Measurements from ENCODE around the gene ZNF574.

Gene ZNF574

DNA sequence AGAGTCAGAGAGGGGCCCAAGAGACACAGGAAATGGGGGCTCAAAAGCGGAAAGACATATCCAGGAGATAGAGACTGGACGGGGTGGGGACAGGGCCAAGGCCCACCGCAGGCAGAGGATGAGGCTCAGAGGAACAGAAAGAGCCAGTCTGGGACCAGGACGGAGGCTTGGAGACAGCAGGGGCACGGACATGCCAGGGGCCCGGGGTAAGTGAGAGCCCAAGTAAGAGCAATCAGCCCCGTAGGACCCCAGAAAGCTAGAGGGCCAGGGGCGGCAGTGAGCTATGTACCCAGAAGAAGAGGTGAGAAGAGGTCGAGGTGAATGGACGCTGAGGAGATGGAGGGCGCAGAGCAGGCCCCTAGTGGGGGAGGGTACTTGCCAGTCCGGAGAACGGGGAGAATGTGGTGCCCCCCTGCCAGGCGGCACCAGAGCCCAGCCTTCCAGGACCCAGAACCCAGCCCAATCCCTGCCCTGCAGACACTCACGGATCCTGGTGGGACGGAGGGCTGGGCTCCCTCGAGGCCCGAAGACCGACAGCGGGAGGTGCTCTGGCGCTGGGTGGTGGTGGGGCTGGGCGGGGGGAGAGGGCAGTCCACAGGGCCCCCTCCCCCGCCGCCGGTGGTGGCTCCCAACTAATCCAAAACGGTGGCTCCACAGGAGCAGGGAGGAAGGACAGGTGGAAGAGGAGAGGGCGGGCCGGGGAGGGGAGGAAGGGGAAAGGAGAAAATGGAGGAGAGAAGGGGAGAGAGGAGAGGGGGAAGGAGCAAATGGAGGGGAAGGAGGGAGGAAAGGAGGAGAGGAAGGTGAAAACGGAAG, 7.0 kb upstream of the ZNF574 start:
- no peaks in the 10 kb centered on the region for H3K9me3 ChIP-seq (ENCODE audit: control insufficient read depth in 2 of 2, low read length in 2 of 2)
- H3K27ac ChIP-seq (ENCODE audit: low read depth in 2 of 2, low read length in 2 of 2): no peak overlapping the region
- peaks cover 11 to 19% of the 10 kb centered on the region in 2 donors for H3K27me3 ChIP-seq (ENCODE audit: control insufficient read depth in 2 of 2, insufficient read depth in 2 of 2, low read length in 2 of 2)
- peak overlapping the region in 1 of 2 donors; percentile 31 for H3K4me3 ChIP-seq (ENCODE audit: low read length in 2 of 2)
- no peaks in the 10 kb centered on the region for H3K4me1 ChIP-seq (ENCODE audit: control insufficient read depth in 2 of 2, insufficient read depth in 2 of 2, low read length in 2 of 2)
- no peaks in the 10 kb centered on the region for H3K36me3 ChIP-seq (ENCODE audit: control insufficient read depth in 2 of 2, insufficient read depth in 2 of 2, low read length in 2 of 2)
- H3K9ac ChIP-seq (ENCODE audit: low read depth in 1 of 2, low read length in 2 of 2): no peak overlapping the region

DNA sequence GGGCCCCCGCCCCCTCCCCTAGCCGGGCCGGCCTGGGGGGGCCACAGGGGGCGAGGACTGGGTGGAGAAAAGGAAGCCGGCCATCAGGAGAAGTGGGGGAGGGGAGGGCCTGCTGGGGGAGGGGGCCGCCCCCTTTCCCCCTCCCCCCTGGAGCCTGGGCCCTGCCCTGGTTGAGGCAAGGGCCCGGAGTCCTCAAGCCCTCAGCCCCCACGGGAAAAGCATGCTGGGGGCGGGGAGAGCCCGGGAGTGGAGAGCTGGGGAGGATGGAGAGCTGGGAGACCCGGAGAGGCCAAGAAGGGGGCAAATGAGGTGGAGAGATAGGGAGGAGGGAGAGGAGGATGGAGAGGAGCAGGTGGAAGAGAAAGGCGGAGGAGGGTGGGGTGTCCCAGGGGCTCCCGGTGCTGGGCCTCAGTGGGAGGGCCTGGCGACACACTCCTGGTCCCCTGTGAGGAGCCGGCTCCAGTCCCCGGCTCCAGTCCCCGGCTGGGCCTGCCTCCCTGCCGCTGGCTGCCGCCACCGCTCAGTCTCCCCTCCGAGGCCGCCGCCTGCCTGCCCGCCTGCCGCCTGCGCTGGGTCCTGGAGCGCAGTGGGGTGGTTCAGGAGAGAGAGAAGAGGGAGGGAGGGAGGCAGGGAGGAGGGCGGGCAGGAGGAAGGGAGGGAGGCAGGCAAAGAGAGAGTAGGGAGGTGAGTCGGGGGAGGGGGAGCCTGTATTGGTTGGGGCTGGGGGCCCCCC, 6.2 kb upstream of the ZNF574 start, which contains the start of gene GRIK5:
Gene GRIK5 (minus strand): TSS at position 588 of the 733 bp plus-strand sequence. CDS start 4,436 bp downstream, outside the sequence.
- Histone ChIP-seq H3K4me3 (ENCODE audit: low read length in 2 of 2) (peak within 1 kb of the TSS in 1 of 2 donors; percentile 37), H3K36me3 (ENCODE audit: control insufficient read depth in 2 of 2, insufficient read depth in 2 of 2, low read length in 2 of 2) (no peaks in the 10 kb centered on the region), H3K27ac (ENCODE audit: low read depth in 2 of 2, low read length in 2 of 2) (no peak within 1 kb of the TSS), H3K4me1 (ENCODE audit: control insufficient read depth in 2 of 2, insufficient read depth in 2 of 2, low read length in 2 of 2) (peaks cover 0 to 1% of the 10 kb centered on the region in 2 donors), H3K27me3 (ENCODE audit: control insufficient read depth in 2 of 2, insufficient read depth in 2 of 2, low read length in 2 of 2) (peaks cover 11 to 19% of the 10 kb centered on the region in 2 donors), H3K9me3 (ENCODE audit: control insufficient read depth in 2 of 2, low read length in 2 of 2) (no peaks in the 10 kb centered on the region), H3K9ac (ENCODE audit: low read depth in 1 of 2, low read length in 2 of 2) (no peak within 1 kb of the TSS)

DNA sequence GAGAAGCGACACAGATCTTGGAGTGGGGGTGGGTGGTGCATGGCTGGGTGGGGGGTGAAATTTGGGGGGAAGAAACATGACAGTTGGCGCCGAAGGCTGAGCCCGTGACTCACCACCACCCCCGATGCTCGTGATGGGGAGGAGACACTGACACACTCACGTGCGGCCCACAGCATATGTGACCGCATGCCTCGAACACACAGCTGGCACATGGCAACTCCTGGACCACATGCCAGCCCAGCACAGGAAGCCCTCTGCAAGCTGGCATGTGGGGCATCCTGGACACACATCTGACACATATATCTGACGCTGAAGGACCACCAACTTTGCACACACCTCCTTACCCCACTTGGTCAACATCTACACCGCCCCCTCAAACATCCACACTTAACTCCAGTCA, 4.7 kb upstream of the ZNF574 start:
- H3K36me3 ChIP-seq (ENCODE audit: control insufficient read depth in 2 of 2, insufficient read depth in 2 of 2, low read length in 2 of 2): no peaks in the 10 kb centered on the region
- peaks cover 5 to 7% of the 10 kb centered on the region in 2 donors for H3K4me1 ChIP-seq (ENCODE audit: control insufficient read depth in 2 of 2, insufficient read depth in 2 of 2, low read length in 2 of 2)
- H3K9me3 ChIP-seq (ENCODE audit: control insufficient read depth in 2 of 2, low read length in 2 of 2): no peaks in the 10 kb centered on the region
- H3K27me3 ChIP-seq (ENCODE audit: control insufficient read depth in 2 of 2, insufficient read depth in 2 of 2, low read length in 2 of 2): peaks cover 11 to 19% of the 10 kb centered on the region in 2 donors
- H3K4me3 ChIP-seq (ENCODE audit: low read length in 2 of 2): no peak overlapping the region
- no peak overlapping the region for H3K9ac ChIP-seq (ENCODE audit: low read depth in 1 of 2, low read length in 2 of 2)
- H3K27ac ChIP-seq (ENCODE audit: low read depth in 2 of 2, low read length in 2 of 2): no peak overlapping the region

DNA sequence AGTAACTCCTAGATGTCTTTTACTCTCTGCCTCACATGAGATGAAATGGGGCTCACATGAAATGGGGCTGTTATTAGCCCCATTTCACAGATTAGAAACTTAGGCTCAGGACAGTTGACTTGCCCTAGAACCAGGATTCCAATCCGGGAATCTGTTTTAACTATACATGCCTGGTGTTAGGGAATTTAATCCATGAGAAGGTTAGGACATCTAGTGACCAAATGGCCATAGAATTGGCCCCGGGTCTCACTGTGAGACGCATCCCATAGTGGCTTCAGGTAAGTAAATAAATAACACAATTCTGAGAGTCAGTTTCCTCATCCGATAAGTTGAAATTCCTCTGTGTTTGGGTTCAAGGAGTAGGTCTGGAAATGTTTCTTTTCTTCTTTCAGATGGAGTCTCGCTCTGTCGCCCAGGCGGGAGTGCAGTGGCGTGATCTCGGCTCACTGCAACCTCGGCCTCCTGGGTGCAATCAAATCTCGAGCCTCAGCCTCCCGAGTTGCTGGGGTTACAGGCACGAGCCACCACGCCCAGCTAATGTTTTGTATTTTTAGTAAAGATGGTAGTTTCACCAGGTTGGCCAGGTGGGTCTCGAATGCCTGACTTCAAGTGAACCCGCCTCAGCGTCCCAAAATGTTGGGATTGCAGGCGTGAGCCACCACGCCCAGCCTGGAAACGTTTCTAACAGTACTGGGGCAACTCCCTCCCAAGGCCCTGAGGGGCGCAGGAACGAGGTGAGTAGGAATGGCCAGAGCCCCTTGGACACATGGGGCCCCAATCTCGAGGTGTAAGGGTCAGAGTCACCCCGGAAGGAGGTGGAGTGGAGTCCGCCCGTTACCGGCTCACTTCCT, 1.2 kb upstream of the ZNF574 start:
- Histone ChIP-seq H3K27ac (ENCODE audit: low read depth in 2 of 2, low read length in 2 of 2) (peak overlapping the region; percentile 91 to 95), H3K9me3 (ENCODE audit: control insufficient read depth in 2 of 2, low read length in 2 of 2) (no peaks in the 10 kb centered on the region), H3K36me3 (ENCODE audit: control insufficient read depth in 2 of 2, insufficient read depth in 2 of 2, low read length in 2 of 2) (peaks cover 13 to 17% of the 10 kb centered on the region in 2 donors), H3K27me3 (ENCODE audit: control insufficient read depth in 2 of 2, insufficient read depth in 2 of 2, low read length in 2 of 2) (no peaks in the 10 kb centered on the region), H3K4me1 (ENCODE audit: control insufficient read depth in 2 of 2, insufficient read depth in 2 of 2, low read length in 2 of 2) (peaks cover 22% of the 10 kb centered on the region in 2 donors), H3K9ac (ENCODE audit: low read depth in 1 of 2, low read length in 2 of 2) (peak overlapping the region; percentile 90 to 91), H3K4me3 (ENCODE audit: low read length in 2 of 2) (peak overlapping the region; percentile 85 to 92)

DNA sequence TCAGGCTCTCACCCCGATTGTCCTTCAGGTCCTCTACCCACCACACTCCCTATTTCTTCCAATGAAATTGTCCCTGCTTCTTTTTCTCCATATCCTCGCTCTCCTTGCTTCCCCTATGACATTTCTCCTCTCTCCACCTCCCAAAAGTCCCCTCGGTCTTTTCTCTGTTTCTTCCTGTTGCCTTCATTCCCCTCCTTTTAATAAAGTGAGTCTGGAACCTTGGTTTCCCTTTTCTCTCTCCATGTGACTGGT, 676 bp upstream of the ZNF574 start:
- peak overlapping the region; percentile 85 to 92 for H3K4me3 ChIP-seq (ENCODE audit: low read length in 2 of 2)
- H3K27me3 ChIP-seq (ENCODE audit: control insufficient read depth in 2 of 2, insufficient read depth in 2 of 2, low read length in 2 of 2): no peaks in the 10 kb centered on the region
- H3K27ac ChIP-seq (ENCODE audit: low read depth in 2 of 2, low read length in 2 of 2): peak overlapping the region; percentile 91 to 95
- H3K9me3 ChIP-seq (ENCODE audit: control insufficient read depth in 2 of 2, low read length in 2 of 2): no peaks in the 10 kb centered on the region
- peaks cover 22% of the 10 kb centered on the region in 2 donors for H3K4me1 ChIP-seq (ENCODE audit: control insufficient read depth in 2 of 2, insufficient read depth in 2 of 2, low read length in 2 of 2)
- peaks cover 18 to 21% of the 10 kb centered on the region in 2 donors for H3K36me3 ChIP-seq (ENCODE audit: control insufficient read depth in 2 of 2, insufficient read depth in 2 of 2, low read length in 2 of 2)
- H3K9ac ChIP-seq (ENCODE audit: low read depth in 1 of 2, low read length in 2 of 2): peak overlapping the region; percentile 90 to 91

DNA sequence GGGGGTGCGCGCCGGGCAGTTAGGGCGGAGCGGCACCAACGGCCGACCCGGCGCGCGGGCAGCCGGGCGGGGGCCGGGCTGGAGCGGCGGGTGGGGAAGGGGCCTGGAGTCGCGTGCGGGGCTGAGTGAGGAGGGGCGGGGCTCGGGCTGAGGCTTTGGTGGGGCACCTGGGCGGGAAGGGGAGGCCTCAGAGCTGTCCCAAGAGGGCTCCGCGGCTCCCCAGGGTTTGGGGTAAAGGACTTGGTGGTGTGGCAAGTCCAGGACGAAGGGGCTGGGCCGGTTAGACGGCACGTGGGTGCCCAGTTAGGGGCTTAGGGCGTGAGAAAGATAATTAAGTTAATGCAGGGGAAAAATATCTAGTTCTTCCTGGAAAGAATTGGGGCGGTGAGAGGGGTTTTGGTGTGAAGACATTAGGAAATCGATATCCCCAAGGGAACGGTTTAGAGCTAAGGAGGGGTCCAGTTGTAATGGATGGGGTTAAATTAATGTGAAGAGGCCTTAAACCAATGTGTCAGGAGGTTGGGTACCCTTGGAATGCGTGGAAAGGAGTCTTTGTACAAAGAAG, 496 bp downstream of the ZNF574 start:
- H3K27ac ChIP-seq (ENCODE audit: low read depth in 2 of 2, low read length in 2 of 2): peak overlapping the region; percentile 87 to 91
- peaks cover 30 to 33% of the 10 kb centered on the region in 2 donors for H3K36me3 ChIP-seq (ENCODE audit: control insufficient read depth in 2 of 2, insufficient read depth in 2 of 2, low read length in 2 of 2)
- no peaks in the 10 kb centered on the region for H3K27me3 ChIP-seq (ENCODE audit: control insufficient read depth in 2 of 2, insufficient read depth in 2 of 2, low read length in 2 of 2)
- no peaks in the 10 kb centered on the region for H3K9me3 ChIP-seq (ENCODE audit: control insufficient read depth in 2 of 2, low read length in 2 of 2)
- peak overlapping the region; percentile 85 to 92 for H3K4me3 ChIP-seq (ENCODE audit: low read length in 2 of 2)
- H3K4me1 ChIP-seq (ENCODE audit: control insufficient read depth in 2 of 2, insufficient read depth in 2 of 2, low read length in 2 of 2): peaks cover 28 to 29% of the 10 kb centered on the region in 2 donors
- H3K9ac ChIP-seq (ENCODE audit: low read depth in 1 of 2, low read length in 2 of 2): peak overlapping the region; percentile 79 to 80

DNA sequence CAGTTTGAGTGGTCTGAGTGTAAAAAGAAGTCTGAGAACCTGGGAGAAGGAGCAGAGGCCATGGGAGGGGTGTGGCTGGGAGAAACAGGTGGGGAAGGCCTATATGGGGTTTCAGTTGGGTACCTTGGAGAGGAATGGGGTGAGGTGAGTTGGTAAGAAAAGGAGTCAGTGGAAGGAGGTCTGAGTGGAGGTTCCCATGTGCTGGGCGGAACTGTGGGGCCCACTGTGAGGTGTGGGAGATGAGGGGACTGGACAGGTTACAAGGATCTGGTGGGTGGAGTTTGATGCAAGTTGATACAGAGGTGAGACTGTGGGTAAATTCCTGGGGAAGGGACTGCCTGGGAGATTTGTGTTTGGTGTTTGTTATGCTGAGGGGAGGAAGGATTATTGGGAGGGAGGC, 2.1 kb downstream of the ZNF574 start:
- H3K4me3 ChIP-seq (ENCODE audit: low read length in 2 of 2): no peak overlapping the region
- no peak overlapping the region for H3K27ac ChIP-seq (ENCODE audit: low read depth in 2 of 2, low read length in 2 of 2)
- peaks cover 32 to 34% of the 10 kb centered on the region in 2 donors for H3K4me1 ChIP-seq (ENCODE audit: control insufficient read depth in 2 of 2, insufficient read depth in 2 of 2, low read length in 2 of 2)
- no peak overlapping the region for H3K9ac ChIP-seq (ENCODE audit: low read depth in 1 of 2, low read length in 2 of 2)
- H3K27me3 ChIP-seq (ENCODE audit: control insufficient read depth in 2 of 2, insufficient read depth in 2 of 2, low read length in 2 of 2): no peaks in the 10 kb centered on the region
- H3K36me3 ChIP-seq (ENCODE audit: control insufficient read depth in 2 of 2, insufficient read depth in 2 of 2, low read length in 2 of 2): peaks cover 30 to 33% of the 10 kb centered on the region in 2 donors
- H3K9me3 ChIP-seq (ENCODE audit: control insufficient read depth in 2 of 2, low read length in 2 of 2): no peaks in the 10 kb centered on the region

DNA sequence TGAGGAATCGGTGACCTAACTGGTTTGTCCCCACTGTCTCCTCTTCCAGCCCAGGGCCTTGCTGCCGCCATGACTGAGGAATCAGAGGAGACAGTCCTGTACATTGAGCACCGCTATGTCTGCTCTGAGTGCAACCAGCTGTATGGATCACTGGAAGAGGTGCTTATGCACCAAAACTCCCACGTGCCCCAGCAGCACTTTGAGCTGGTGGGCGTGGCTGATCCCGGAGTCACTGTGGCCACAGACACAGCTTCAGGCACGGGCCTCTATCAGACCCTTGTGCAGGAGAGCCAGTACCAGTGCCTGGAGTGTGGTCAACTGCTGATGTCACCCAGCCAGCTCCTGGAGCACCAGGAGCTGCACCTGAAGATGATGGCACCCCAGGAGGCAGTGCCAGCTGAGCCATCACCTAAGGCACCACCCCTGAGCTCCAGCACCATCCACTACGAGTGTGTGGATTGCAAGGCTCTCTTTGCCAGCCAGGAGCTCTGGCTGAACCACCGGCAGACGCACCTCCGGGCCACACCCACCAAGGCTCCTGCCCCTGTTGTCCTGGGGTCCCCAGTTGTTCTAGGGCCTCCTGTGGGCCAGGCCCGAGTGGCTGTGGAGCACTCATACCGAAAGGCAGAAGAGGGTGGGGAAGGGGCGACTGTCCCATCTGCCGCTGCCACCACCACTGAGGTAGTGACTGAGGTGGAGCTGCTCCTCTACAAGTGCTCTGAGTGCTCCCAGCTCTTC, 2.7 kb downstream of the ZNF574 start:
- H3K4me1 ChIP-seq (ENCODE audit: control insufficient read depth in 2 of 2, insufficient read depth in 2 of 2, low read length in 2 of 2): peaks cover 32 to 34% of the 10 kb centered on the region in 2 donors
- peaks cover 30 to 33% of the 10 kb centered on the region in 2 donors for H3K36me3 ChIP-seq (ENCODE audit: control insufficient read depth in 2 of 2, insufficient read depth in 2 of 2, low read length in 2 of 2)
- H3K9ac ChIP-seq (ENCODE audit: low read depth in 1 of 2, low read length in 2 of 2): no peak overlapping the region
- H3K9me3 ChIP-seq (ENCODE audit: control insufficient read depth in 2 of 2, low read length in 2 of 2): no peaks in the 10 kb centered on the region
- H3K27me3 ChIP-seq (ENCODE audit: control insufficient read depth in 2 of 2, insufficient read depth in 2 of 2, low read length in 2 of 2): no peaks in the 10 kb centered on the region
- H3K4me3 ChIP-seq (ENCODE audit: low read length in 2 of 2): no peak overlapping the region
- no peak overlapping the region for H3K27ac ChIP-seq (ENCODE audit: low read depth in 2 of 2, low read length in 2 of 2)

DNA sequence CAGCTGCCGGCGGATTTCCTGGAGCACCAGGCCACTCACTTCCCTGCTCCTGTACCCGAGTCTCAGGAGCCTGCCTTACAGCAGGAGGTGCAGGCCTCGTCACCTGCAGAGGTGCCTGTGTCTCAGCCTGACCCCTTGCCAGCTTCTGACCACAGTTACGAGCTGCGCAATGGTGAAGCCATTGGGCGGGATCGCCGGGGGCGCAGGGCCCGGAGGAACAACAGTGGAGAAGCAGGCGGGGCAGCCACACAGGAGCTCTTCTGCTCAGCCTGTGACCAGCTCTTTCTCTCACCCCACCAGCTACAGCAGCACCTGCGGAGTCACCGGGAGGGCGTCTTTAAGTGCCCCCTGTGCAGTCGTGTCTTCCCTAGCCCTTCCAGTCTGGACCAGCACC, 3.3 kb downstream of the ZNF574 start:
- Histone ChIP-seq H3K27me3 (ENCODE audit: control insufficient read depth in 2 of 2, insufficient read depth in 2 of 2, low read length in 2 of 2) (no peaks in the 10 kb centered on the region), H3K9ac (ENCODE audit: low read depth in 1 of 2, low read length in 2 of 2) (no peak overlapping the region), H3K27ac (ENCODE audit: low read depth in 2 of 2, low read length in 2 of 2) (no peak overlapping the region), H3K9me3 (ENCODE audit: control insufficient read depth in 2 of 2, low read length in 2 of 2) (no peaks in the 10 kb centered on the region), H3K4me3 (ENCODE audit: low read length in 2 of 2) (no peak overlapping the region), H3K36me3 (ENCODE audit: control insufficient read depth in 2 of 2, insufficient read depth in 2 of 2, low read length in 2 of 2) (peaks cover 30 to 33% of the 10 kb centered on the region in 2 donors), H3K4me1 (ENCODE audit: control insufficient read depth in 2 of 2, insufficient read depth in 2 of 2, low read length in 2 of 2) (peaks cover 32 to 34% of the 10 kb centered on the region in 2 donors)
